ENCODE results near the gene SPTBN1.

Gene SPTBN1

DNA sequence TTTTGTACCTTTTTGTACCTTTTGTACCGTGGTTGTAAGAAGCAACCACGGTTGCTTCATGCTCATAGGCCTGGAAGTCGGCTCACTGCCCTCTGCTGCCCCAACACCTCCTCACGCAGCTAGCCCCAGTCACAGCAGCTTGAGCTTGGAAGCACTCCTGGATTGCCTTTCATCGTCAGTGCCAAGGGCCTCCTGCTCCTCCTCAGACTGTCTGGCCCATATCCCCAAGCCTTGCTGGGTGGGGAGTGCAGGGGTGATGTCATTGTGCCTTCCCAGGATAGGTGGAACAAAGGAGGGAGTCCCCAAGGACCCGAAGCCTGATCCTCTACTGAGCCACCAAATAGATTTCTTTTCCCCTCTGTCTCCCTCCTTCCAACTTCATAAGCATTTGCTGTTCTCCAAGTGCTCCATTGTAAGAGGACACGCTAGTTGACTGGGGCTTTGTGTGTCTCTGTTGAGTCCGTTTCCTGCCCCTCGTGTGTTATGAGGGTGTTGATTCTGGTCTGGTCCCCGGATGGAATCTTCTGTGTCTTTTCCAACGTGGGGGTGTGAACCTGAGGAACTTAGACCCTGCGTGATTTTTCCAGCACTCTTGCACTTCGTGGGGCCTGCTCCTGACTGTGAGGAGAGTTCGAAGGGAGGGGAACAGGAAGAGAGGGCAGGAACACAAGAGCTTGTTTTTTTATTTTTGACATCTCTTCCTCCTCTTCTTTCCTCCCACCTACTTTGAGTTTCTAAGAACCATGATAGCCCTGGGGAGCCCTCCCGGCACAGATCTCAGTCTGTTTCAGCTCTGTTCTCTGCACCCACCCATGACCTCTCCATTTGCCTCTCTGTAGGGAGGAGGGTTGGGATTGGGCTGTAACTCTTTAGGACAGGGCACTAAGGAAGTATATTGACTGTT is 140.1 kb downstream of the SPTBN1 start (continued):
- TF ChIP-seq PATZ1 (CRISPR knock-in tag; IDR thresholded peaks at IDR 0.05; ENCODE audit: borderline replicate concordance) (no peak), BACH2 (CRISPR knock-in tag; IDR thresholded peaks at IDR 0.05; ENCODE audit: borderline replicate concordance) (no peak), CREB5 (CRISPR knock-in tag; IDR thresholded peaks at IDR 0.05; ENCODE audit: low read depth) (no peak), SNAI2 (CRISPR knock-in tag; IDR thresholded peaks at IDR 0.05) (no peak), ZNF565 (CRISPR knock-in tag; conservative IDR thresholded peaks at IDR 0.05; ENCODE audit: low read depth) (no peak), TOX (CRISPR knock-in tag; IDR thresholded peaks at IDR 0.05; ENCODE audit: borderline replicate concordance) (no peak), ZNF8 (CRISPR knock-in tag; IDR thresholded peaks at IDR 0.05) (no peak)

GRCh38 chr2:54597153-54597848 is 141.2 kb downstream of the SPTBN1 start:
- TF ChIP-seq ZFP30 (CRISPR knock-in tag; IDR thresholded peaks at IDR 0.05) (no peak), PATZ1 (CRISPR knock-in tag; IDR thresholded peaks at IDR 0.05; ENCODE audit: borderline replicate concordance) (no peak), TSHZ2 (CRISPR knock-in tag; IDR thresholded peaks at IDR 0.05) (no peak), PPARA (CRISPR knock-in tag; IDR thresholded peaks at IDR 0.05; ENCODE audit: borderline replicate concordance) (no peak), SNAI2 (CRISPR knock-in tag; IDR thresholded peaks at IDR 0.05) (no peak), RARB (CRISPR knock-in tag; IDR thresholded peaks at IDR 0.05) (no peak), ZNF70 (CRISPR knock-in tag; IDR thresholded peaks at IDR 0.05) (no peak), CREB5 (CRISPR knock-in tag; IDR thresholded peaks at IDR 0.05; ENCODE audit: low read depth) (no peak), OSR1 (CRISPR knock-in tag; IDR thresholded peaks at IDR 0.05) (no peak), GLIS3 (CRISPR knock-in tag; IDR thresholded peaks at IDR 0.05) (no peak), ZC3H10 (CRISPR knock-in tag; IDR thresholded peaks at IDR 0.05) (no peak)
- no peak for ATAC-seq

DNA sequence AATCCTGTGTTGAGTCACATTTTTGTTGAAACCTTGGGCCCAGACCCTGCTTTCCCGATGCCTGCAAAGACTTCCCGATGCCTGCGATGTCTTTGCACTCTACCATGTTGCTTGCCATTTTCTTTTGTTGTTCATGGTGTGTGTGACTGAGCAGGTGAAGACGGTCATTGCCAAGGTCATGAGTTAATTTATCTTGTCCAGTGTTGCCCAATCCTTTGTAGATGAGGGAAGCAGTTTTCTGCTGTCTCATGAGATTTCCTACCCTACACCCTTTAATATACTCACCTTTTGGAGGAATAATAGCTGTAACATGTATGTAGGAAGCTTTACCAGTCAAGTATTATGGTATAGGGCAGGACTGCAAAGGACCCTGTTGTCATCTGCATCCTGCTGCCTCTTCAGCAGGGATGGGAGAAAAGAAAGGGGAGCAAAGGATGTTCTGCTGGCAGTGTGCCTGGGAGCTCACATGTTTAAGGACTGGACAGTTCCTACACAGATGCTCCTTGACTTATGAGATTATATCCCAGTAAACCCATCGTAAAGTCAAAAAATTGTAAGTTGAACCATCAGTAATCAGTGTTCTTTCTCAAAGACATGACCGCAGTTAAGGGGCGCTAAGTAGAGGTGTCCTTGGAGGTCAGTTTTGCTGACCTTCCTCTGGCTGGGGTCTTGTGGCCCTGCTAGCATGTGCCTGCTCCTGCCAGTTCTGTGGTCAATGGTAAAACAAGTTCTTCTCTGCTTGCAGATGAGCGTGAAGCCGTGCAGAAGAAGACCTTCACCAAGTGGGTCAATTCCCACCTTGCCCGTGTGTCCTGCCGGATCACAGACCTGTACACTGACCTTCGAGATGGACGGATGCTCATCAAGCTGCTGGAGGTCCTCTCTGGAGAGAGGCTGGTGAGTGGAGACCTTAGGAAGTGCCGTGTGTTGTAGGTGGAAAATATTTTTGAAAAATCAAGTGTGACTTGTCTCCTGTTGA is 142.5 kb downstream of the SPTBN1 start:
- no peak for ATAC-seq
- TF ChIP-seq, protein P1, sequence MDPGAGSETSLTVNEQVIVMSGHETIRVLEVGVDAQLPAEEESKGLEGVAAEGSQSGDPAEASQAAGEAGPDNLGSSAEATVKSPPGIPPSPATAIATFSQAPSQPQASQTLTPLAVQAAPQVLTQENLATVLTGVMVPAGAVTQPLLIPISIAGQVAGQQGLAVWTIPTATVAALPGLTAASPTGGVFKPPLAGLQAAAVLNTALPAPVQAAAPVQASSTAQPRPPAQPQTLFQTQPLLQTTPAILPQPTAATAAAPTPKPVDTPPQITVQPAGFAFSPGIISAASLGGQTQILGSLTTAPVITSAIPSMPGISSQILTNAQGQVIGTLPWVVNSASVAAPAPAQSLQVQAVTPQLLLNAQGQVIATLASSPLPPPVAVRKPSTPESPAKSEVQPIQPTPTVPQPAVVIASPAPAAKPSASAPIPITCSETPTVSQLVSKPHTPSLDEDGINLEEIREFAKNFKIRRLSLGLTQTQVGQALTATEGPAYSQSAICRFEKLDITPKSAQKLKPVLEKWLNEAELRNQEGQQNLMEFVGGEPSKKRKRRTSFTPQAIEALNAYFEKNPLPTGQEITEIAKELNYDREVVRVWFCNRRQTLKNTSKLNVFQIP (CRISPR knock-in tag; IDR thresholded peaks at IDR 0.05; ENCODE audit: borderline replicate concordance, low read depth) = no peak
- no peak for TF ChIP-seq ZFP3 (CRISPR knock-in tag; IDR thresholded peaks at IDR 0.05)
- TF ChIP-seq ZNF8 (CRISPR knock-in tag; IDR thresholded peaks at IDR 0.05) = no peak
- TF ChIP-seq, protein P2, sequence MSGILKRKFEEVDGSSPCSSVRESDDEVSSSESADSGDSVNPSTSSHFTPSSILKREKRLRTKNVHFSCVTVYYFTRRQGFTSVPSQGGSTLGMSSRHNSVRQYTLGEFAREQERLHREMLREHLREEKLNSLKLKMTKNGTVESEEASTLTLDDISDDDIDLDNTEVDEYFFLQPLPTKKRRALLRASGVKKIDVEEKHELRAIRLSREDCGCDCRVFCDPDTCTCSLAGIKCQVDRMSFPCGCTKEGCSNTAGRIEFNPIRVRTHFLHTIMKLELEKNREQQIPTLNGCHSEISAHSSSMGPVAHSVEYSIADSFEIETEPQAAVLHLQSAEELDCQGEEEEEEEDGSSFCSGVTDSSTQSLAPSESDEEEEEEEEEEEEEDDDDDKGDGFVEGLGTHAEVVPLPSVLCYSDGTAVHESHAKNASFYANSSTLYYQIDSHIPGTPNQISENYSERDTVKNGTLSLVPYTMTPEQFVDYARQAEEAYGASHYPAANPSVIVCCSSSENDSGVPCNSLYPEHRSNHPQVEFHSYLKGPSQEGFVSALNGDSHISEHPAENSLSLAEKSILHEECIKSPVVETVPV (CRISPR knock-in tag; IDR thresholded peaks at IDR 0.05) = no peak
- no peak for TF ChIP-seq ZC3H10 (CRISPR knock-in tag; IDR thresholded peaks at IDR 0.05)
- TF ChIP-seq ZNF565 (CRISPR knock-in tag; conservative IDR thresholded peaks at IDR 0.05; ENCODE audit: low read depth) = no peak
- no peak for TF ChIP-seq OSR1 (CRISPR knock-in tag; IDR thresholded peaks at IDR 0.05)
- TF ChIP-seq PPARA (CRISPR knock-in tag; IDR thresholded peaks at IDR 0.05; ENCODE audit: borderline replicate concordance) = no peak
- no peak for TF ChIP-seq SNAI2 (CRISPR knock-in tag; IDR thresholded peaks at IDR 0.05)
